D721Med (cell line): ENCODE data around the gene HACD2.

Experiments used
- DNase-seq: peaks from one replicate; pipeline ENCODE4 v3.0.0; 2011; ENCODE audit warnings: low spot score; ENCODE audit not compliant: insufficient read length
- FAIRE-seq: peaks from 2 replicates; lab custom pipeline; 2011; peaks lifted over from hg19 to GRCh38; lab: Jason Lieb, UNC
- CTCF ChIP-seq: IDR thresholded peaks from 2 replicates; pipeline ENCODE4 v1.5.1; 2012; ENCODE audit warnings: mild to moderate bottlenecking, control low read depth; ENCODE audit not compliant: insufficient read depth; ENCODE audit errors: missing control alignments

HACD2 gene

GRCh38 chr3:123478314-123478713, 106.5 kb downstream of the HACD2 start:
- DNase-seq (no peak), FAIRE-seq (no peak)
- no peak for TF ChIP-seq CTCF

- no peak for FAIRE-seq
- TF ChIP-seq CTCF: no peak
- DNase-seq: no peak
Measured at GRCh38 chr3:123476967-123477750, 107.7 kb downstream of the HACD2 start.

GRCh38 chr3:123475786-123476185, 109.1 kb downstream of the HACD2 start:
- DNase-seq (no peak), FAIRE-seq (no peak)

GRCh38 chr3:123471106-123471505, 113.7 kb downstream of the HACD2 start:
- DNase-seq (no peak), FAIRE-seq (no peak)
- no peak for TF ChIP-seq CTCF

More at GRCh38 chr3:123475786-123476185, 109.1 kb downstream of the HACD2 start:
- TF ChIP-seq CTCF: no peak

- FAIRE-seq: no peak
- TF ChIP-seq CTCF: no peak
- no peak for DNase-seq
Measured at GRCh38 chr3:123469323-123469995, 115.4 kb downstream of the HACD2 start.

GRCh38 chr3:123467046-123467445, 117.8 kb downstream of the HACD2 start:
- DNase-seq (no peak), FAIRE-seq (no peak)
- no peak for TF ChIP-seq CTCF

- no peak for FAIRE-seq
- no peak for TF ChIP-seq CTCF
- no peak for DNase-seq
Measured at GRCh38 chr3:123464211-123464610, 120.6 kb downstream of the HACD2 start.
